ENCODE measurements around the gene LGALS3. TPM values are rescaled to one million over a fixed set of nuclear protein-coding genes. Genes with fewer than 3 reads are reported as not detected.

The LGALS3 gene
- total RNA-seq, result 68.6 and 87.2 TPM in 2 replicates

DNA sequence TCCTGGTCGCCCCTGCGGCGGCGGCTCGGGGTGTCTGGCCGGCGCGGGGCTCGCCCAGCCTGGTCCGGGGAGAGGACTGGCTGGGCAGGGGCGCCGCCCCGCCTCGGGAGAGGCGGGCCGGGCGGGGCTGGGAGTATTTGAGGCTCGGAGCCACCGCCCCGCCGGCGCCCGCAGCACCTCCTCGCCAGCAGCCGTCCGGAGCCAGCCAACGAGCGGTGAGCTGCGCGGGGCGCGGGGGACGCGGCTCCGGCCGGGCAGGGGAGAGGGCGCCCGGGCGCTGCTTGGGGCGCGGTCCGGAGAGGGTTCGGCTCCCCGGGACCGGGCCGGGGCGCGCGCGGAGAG lies at the start of gene LGALS3:
LGALS3 (plus strand) TSS at position 167 of the 342 bp plus-strand sequence. CDS start 8,122 bp downstream, outside the sequence.

GRCh38 chr14:55191203-55192053 lies 62.4 kb downstream of the LGALS3 start, which contains the start of gene DLGAP5:
TSS of gene DLGAP5 (minus strand) at chr14:55191585. CDS start at chr14:55189179, 2,406 bp downstream.

Other genes with a start within 250 kb of the LGALS3 start
- gene GCH1, start 226.4 kb upstream of the LGALS3 start, total RNA-seq, result 2.3 and 5.8 TPM in 2 replicates
- 7.5 and 13.5 TPM in 2 replicates for gene WDHD1, start 102.2 kb upstream of the LGALS3 start, total RNA-seq
- gene SOCS4, start 102.0 kb upstream of the LGALS3 start, total RNA-seq, result 23.8 and 31.9 TPM in 2 replicates
- 65.0 and 75.2 TPM in 2 replicates for gene MAPK1IP1L, start 77.6 kb upstream of the LGALS3 start, total RNA-seq
- gene DLGAP5, start 62.3 kb downstream of the LGALS3 start, total RNA-seq, result 24.2 and 50.6 TPM in 2 replicates
- 22.2 and 22.6 TPM in 2 replicates for gene FBXO34, start 142.2 kb downstream of the LGALS3 start, total RNA-seq